ENCODE results near the gene LRTM2.
A peak's percentile ranks its signal among the peaks of the same experiment; 100 is the strongest.

The LRTM2 gene

DNA sequence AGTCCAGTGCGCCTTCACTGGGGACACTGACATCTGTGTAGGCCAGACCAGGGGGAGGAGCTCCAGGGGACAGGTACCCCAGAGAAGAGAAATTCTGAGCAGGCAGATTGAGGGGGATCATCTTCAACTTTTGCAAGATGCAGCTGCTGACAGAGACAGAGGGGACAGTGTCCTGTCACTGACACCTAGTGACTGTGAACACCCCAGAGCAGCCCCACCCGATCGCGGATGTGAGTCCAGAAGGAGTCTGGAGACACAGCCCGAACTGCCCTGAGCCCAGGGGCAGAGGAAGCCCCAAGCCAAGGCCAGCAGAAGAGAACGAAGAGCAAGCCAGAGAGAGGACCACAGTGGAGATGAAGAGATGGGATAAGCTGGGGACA is 21.7 kb upstream of the LRTM2 start:
- DNase-seq = no peak

DNA sequence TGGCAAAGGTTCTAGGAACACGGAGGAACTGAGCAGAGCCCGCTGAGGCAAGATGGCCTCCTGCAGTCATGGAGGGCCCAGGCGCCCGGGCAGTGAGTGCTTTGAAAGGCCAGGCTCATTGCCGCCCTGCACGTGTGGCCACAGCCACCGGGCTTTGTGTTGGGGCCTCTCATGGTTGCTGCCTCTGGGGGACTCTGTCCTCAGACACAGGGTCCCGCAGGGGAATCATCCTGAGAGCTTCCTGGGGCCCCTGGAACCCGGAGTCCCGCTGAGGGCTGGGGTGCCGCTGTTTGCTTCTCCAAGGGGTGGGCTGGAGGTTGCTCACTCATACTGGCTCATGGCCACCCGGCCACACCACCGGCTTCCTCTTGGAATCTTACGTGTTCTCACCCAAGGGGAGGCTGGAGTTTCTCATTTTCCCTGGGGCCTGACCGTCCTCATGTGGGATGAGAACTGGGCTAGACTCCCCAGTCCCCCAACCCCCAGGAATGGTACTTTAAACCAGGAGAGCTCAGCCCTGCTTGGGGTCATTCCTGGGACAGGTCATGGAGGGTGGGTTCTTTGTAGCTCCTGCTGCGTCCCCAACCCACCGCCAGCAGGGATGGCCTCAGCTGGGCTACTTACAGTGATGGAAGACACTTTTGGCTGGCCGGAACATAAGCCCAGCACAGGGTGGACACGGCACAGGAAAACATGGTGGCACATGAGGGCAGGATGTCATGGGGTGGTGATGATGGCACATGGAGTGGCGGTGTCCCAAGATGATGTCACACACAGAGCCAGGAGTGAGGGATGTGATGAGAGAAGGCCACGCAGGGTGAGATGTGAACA is 21.1 kb upstream of the LRTM2 start:
- no peak for DNase-seq

DNA sequence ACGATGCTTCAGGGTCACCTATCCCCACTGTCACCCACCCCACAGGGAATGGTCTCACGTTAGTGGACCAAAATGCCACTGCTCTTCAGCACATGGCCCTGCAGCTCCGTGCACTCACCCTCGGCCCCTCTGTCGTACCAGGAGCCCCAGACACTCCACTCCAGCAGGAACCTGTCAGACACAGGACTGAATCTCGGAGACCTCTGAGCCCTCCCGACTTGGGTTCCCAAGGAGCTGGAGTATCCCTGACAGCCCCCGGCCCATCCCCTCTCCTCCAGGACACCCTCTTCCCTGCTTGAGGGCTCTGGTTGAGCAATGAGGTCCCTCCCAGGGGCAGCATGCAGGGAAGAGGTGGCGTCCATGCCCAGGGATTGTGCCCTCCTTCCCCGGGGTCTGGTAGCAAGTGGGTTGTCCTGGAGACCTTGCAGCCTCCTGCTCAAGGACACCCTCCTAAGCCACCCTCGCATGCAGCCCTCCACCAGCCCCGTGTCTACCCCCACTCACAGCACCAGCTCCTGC is 20.4 kb upstream of the LRTM2 start:
- no peak for DNase-seq

DNA sequence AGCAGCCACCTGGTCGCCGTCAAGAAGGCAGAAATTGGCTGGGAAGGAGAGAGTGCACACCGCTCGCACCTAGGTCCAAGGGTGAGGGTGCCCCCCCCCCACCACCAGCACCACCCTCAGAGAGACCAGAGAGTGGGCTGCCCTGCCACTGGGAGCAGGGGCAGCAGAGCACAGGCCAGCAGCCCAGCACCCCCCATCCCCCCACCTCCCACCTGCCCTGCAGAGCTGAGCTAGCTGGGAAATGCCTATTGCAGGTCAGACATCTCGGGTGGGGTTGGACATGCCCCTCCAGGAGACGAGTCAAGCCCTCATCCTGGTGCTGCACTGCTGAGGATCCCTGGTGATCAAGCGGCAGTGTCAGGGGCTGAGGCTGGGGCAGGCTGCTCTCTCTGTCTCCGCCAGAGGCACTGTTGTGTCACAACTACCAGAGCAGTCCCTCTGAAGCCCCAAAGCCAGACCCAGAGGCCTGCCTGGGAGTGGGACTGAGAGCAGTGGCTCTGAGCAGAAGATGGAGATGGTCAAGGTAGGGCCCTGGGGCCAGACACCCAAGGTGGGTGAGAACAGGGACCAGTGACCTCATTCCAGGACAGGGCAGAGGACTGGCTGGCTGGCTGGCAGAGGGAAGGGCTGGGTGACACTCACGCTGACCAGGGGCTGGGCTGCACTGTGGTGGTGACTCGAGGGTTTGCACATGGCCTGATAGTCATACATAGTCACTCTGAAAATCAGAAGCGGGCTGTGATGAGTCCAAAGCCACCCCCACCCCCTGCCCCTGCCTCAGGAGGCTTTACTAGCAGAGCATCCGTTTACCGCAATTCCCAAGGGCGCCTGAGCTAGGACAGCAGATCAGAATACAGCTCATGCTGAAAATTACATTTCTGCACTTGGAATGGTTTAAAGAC is 19.7 kb upstream of the LRTM2 start:
- DNase-seq = no peak

DNA sequence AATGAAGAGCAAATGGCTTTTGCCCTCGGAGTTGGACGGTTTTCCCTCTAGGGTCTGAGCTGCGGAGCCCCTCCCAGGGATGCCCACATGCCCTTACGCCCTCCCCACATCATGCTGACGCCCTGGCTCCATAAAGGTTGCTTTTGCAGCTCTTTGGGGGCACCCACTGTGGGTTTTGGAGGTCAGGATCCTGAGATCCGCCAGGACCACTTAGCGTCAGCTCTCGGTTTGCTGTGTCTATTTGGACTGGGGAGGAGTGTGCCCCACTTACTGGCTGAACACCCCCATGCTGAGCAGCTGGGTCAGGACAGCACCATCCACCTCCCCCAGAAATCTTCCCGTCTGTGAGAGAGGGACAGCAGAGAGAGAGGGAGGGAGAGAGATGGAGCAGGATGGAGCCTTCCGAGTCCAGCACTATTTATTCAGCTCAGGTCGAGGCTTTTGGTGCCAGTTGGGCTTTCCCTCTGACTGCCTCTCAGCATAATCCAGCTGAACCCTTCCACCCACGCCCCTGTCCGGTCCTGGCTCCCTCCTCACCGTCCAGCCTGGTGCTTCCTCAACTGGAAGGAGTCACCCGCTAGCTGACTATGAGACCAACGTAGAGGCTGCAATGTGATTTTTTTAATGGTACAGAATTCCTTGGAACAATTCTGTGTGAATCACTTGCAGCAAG is 18.9 kb upstream of the LRTM2 start:
- DNase-seq = no peak

DNA sequence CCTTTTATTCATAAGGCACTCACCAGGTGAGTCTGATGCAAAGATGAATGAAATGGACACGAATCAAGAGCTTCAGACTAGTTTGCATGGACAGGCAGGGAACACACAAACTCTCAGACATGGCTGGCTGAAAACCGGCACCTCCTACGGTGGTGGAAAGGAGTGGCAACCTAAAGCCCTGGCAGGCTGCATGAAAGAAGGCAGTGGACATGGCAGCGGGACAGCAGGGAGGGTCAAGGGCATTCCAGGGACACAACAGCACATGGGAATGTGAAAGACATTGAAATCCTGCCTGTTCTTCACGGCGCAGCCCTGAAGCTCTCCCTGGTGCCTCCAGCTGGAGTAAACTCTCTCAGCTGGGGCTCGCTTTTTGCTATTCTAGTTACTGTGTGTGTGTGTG is 16.6 kb upstream of the LRTM2 start:
- no peak for DNase-seq

DNA sequence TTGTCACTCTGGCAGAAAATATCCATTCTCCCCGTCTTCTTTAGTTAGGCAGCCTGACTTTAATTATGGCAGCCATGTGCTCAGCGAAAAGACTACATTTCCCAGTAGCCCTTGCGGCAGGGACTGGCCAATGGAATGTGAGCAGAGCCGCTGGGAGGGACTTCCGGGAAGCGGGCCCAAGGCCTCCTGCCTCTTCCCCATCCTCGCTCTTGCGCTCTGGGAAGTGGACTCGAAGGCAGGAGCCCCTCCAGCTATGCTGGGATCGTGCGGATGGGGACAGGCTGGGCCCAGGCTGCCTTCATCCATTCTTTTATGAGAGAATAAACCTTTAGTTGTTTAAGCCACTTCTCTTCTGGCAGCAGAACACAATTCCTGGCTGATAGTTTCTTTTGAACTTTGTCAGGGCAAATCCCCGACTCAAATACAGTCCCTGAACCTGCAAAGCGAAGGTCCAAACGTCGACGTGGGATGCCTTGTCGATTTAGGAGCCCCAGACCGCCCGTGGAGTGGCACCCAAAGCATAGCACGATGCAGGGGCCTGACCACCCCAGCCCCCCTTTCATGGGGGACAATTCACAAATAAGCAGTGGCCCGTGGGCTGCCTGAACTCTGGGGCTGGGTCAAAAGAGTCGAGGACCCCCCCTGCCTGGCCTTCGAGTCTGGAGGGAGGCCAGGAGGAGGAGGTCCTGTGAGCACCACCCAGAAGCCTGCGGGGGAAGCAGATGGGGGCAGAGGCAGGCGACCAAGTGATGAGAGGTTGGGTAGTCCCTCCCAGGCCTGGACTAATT is 15.6 kb upstream of the LRTM2 start:
- DNase-seq = peak; percentile 82

DNA sequence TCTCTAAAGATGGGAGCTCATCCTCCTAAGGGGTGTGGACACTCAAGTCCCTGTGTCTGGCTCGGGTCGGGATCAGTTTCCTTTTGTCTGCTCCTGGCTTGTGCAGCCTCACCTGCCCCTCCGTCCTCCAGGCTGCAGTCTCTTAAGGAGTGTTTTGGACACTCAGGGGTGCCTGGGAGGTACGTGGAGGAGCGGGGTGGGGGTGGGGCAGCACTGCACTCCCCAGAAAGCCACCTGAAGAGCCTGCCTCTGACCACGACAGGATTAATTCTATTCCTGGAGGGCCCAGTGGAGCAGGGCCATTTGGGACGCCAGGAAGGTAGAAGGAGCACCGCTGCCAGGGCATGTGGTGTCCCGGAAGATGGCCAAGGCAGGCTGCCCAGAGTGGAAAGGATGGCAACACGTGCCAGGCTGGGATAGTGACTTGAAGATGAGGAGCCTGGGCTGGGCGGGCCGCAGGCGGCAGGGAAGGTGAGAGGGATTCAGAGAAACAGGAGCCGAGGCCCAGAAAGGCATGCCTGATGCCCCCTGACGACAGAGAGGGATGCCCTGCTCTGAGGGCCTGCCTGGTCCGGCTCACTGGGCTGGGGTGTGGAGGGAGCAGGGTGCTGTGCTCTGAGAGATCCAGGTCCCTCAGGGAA is 14.8 kb upstream of the LRTM2 start:
- DNase-seq = no peak

DNA sequence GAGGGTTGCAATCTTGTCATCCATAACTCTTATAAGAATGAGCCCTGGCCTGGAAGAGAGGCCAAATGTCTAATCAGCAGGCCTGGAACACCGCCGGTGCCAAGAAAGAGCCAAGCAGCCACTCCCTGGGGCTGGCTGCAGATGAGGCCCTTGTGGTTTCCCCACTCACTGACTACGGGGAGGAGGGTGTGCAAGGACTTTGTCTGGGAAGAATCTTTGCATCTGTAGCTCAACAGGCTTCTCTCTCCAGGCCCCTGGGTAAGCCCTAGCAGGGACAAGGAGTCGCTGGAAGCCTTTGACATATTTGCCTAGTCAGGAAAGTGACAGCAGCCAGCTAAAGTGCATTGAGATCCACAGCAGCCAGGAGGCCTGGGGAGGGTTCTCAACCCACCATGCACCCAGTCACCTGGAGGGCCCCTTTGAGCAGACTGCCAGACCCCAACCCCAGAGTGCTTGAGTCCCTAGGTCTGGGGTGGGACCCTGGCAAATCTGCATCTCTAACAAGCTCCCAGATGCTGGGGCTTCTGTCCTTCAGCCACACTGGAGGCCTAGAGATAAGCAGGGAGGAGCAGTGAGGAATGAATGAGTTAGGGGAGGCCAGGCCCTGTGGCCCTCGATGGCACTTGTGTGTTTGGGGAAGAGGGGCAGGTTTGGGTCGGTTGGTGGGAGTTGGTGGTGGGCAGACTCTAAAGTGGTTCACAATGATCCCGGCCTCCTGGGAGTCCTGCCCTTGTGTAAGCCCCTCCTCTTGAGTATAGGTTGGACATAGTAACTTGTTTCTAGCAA is 13.9 kb upstream of the LRTM2 start:
- no peak for DNase-seq

DNA sequence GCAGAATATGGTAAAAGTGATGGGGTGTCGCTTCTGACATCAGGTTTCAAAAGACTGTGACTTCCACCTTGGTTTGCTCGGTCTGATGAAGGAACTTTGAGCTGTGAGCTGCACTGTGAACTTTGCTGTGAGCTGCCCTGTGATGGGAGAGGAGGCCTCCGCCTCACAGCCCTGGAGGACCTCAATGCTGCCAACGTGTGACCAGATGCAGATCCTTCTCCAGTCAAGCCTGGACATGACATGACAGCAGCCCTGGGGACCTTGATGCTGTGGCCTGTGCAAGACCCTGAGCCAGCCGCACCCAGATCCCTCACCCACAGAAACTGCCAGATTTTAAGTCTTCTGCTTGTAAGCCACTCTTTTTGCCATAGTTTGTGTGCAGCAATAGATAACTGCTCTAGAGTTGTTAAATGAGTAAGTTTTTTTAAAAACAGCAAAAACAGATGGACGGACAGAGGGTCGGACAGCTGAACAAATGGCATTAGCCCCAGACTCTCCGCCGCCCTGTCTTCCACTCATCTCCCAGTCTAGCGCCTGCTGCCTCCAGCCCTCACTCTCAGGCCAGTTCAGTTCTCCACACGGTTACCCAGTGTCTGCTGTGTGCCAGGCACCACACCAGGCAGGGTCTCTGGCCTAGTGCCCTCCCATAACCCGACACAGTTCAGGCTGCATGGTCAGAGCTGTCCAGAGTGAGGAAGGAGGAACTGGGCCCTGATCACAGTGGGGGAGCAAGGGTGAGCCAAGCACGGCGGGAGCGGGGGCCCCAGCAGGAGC is 13.1 kb upstream of the LRTM2 start:
- no peak for DNase-seq

DNA sequence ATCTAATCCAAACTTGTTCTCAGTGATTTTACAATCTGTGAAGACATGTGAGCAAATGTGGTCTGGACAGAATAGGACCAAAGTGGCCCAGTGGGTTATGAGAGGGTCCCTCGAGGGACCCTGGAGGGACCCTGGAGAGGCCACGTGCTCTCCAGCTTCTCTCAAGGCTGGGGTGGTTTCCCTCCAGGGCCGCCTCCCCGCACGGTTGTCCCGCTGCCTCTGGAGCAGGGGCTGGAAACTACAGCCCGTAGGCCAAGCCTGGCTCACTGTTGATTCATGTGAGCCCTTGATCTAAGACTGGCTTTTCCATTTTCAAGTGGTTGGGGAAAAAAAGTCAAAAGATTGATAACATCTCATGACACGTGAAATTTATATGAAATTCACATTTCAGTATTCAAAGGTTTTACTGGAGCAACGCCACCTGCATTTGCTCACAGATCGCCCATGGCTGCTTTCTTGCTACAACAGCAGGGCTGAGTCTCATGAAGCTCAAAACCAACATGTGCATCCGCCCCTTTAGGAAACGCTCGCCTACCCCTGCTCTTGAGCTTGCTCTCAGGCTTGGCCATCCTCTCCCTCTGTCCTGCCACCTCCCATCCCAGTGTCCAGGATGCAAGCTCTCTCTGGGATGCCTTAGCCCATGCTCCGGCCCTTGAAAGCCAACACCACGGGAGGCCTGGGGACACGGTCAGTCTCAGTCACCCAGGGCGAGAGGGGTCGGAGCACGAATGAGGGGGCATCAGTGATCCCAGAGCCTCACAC is 12.1 kb upstream of the LRTM2 start:
- no peak for DNase-seq

DNA sequence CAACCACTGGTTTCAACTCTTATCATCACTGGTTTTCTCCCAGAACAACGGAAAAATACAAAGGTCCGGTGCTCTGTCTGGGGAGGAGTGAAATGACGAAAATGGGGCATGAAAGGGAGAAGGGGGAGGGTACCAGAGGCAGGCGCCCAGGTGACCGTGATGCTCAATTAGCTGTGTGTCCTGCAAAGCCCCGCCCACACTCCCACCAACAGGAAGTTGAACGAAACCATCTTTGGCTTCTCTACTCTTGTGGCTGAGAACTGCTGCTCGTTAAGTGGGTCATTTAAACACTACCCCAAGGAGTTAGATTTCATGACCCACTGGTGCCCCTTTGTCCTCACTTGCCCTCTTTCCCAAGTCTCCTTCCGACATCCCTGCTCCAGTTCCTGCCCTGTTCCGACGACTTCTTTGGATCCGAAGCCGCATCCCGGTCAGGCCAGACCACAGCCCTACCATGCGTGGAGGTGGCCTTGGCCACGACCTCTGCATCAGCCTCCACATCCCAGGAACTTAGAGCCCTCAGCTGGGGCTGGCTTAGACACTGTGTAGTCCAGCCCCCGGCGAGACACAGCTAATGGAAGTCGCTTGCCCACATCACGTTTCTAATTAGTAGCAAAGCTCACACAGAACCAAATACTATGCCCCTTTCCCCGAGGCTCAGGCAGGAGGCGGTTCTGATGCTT is 11.4 kb upstream of the LRTM2 start:
- DNase-seq = no peak

DNA sequence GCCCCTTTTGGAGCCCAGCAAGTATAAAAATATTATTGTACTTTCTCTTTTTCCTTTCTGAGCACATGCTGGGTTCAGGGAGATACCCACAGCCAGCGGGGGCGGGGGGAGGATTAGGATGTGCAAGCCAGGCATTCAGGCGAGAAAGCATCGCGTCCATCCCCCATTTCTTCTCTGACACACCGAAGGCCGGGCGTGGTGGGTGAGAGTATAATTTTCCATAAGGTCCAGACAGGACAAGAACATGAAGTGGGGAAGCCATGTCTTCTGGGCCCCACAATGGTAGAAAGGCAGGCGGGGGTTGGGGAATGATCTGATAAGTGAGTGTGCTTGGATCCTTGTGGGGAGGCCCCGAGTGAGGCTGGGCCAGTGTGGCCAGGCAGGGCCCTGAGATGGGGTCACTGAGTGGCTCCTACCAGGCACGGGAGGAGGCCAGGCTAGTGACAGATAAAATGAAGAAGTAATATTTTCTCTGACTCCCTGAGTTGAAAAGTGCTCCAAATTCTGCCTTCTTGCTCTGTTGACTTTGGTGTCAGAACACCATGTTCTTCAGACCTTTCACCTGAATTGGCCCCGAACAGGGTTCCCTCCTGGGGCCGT is 10.7 kb upstream of the LRTM2 start:
- DNase-seq = no peak

DNA sequence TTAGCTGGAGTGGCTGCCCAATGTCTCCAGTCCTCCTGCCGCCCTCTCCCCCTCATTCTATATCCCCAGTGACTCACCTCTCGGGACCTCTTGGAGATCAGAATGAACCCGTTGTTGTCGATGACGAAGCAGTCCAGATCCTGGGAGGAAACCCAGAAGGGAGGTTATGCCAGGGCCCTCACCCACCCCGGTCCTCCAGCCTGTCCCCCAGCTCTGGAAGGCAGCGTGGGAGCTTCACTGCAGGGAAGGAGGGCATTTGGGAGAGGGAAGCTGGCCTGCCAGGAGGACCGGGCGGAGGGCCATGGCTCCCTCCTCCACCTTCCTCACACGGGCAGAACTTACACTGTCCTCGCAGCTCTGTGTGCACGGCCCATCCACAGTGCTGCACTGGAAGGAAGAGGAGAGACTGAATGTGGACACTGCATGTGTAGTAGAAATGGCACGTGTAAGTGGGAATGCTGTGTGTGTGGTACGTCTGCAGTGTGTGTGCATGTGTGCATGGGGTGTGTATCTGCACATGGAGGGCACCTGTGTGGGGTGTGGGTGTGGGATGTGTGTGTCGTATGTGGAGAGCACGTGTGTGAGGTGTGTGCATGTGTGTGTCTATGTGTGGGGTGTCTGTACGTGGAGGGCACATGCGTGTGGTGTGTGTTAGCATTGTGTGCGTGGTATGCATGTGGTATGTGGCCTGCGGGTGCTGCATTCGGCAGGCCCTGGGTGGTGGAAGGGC is 10.0 kb upstream of the LRTM2 start:
- DNase-seq = no peak

DNA sequence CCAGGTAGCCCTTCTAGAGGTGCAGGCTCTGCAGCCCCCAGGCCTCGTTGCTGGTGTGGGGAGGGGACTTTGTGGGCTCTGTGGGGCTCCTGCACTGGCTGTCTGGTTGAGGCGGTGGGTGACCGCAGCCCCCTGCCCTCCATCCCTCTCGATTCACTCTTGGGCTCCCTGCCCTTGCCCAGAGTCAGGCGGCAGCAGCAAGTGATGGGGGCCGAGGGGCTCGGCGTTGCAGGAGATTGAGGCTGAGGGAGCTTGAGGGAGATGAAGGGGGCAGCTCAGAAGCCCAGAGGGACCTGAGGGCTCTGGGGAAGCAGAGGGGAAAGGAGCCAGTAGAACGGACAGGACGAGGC is 9.5 kb upstream of the LRTM2 start:
- DNase-seq = no peak

DNA sequence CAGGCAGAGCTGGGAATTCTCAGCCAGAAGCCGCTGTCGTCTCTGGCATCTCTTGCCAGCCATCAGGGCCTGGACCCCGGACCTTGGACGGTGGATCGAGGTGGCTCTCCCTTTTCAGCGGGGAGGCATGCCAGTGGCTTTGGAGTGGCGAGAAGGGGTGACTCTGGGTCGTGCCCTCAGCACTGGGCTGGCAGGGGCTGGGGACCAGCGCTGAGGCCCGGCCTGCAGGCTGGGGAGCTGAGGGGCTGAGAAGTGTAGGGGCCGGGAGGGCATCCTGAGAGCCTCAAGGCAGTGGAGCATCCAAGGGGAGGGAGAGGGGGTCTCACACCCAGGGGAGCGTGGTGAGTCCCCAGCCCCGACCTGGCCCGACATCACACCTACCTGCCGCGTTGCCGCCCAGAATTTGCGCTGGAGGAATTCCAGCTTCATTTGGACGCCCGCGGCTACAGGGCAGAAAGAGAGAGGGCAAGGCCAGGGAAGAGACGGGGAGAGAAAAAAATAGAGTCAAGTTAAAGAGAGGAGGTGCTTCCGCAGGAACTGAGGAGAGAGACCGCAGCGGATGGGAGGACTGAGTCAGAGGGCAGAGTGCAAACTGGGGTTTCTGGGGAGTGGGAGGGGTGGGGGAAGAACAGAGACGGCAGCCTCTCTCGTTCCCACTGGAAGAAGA is 9.0 kb upstream of the LRTM2 start:
- peak; percentile 34 for DNase-seq

DNA sequence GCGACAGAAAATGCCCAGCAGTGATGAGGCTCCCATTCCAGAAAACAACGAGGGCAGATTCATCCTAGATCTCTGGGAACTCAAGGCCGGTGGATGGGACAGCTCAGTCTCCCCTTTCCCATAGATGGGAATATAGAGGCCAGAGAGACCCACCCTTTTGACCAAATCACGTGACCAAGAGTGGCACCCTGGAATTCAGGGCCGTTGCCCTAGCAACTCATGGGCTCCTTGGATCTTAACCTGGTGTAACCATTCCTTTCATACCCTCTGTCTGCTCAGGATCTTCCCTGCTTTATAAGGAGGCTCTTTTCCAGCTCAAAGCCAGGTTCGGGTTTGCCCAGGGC is 8.4 kb upstream of the LRTM2 start:
- DNase-seq = no peak
